Measurements from ENCODE around the gene CTBP1. TPM values are rescaled to one million over a fixed set of nuclear protein-coding genes. Genes with fewer than 3 reads are reported as not detected.

Gene CTBP1
- total and polyA plus RNA-seq, 9 of the 15 experiments (the other 6 are each of a cell fraction or from before 2014, with no cell fraction given): 14.5 to 162 (median 68.2) TPM

- no peak for TF ChIP-seq REST (IDR thresholded peaks at IDR 0.05; ENCODE audit: borderline replicate concordance)
- no peak for TF ChIP-seq REST (CRISPR knock-in tag; IDR thresholded peaks at IDR 0.05; ENCODE audit: low read depth)
- no peak for TF ChIP-seq HDGF (IDR thresholded peaks at IDR 0.05)
These were observed 3.9 kb downstream of the CTBP1 start (continued) for GRCh38 chr4:1244978-1245471.

All from K562 (cell line).